Fibroblast of villous mesenchyme (primary cell): ENCODE measurements around the gene IRAK1. TPM values are rescaled to one million over a fixed set of nuclear protein-coding genes. Genes with fewer than 3 reads are reported as not detected.
A peak's percentile ranks its signal among the peaks of the same experiment; 100 is the strongest.
"Not testable (repeated sequence)": the region's sequence is repeated elsewhere in the genome, so short reads cannot be mapped to it uniquely, and the experiment has no call there.

ENCODE experiments used
- DNase-seq: peaks from one replicate; pipeline ENCODE4 v3.0.0-alpha.2; 2010; ENCODE audit warnings: low read depth
- H3K4me3 ChIP-seq: 2 replicates; pipeline ENCODE4 v1.5.1; 2011; ENCODE audit warnings: low read depth, mild to moderate bottlenecking, low read length
- total RNA-seq: library from RNA; depleted of rRNA; stranded (reverse); fragments of >200 nt; gene quantifications from 2 replicates; pipeline ENCODE4 v1.2.3, GENCODE V29; 2012
- TF ChIP-seq, protein P1 (sequence below): IDR thresholded peaks from 2 replicates; pipeline ENCODE4 v1.5.1; 2012; ENCODE audit warnings: low read depth, mild to moderate bottlenecking, low read length; ENCODE audit not compliant: insufficient read depth

IRAK1 gene
- total RNA-seq, 1 donor: 62.6 TPM

DNA sequence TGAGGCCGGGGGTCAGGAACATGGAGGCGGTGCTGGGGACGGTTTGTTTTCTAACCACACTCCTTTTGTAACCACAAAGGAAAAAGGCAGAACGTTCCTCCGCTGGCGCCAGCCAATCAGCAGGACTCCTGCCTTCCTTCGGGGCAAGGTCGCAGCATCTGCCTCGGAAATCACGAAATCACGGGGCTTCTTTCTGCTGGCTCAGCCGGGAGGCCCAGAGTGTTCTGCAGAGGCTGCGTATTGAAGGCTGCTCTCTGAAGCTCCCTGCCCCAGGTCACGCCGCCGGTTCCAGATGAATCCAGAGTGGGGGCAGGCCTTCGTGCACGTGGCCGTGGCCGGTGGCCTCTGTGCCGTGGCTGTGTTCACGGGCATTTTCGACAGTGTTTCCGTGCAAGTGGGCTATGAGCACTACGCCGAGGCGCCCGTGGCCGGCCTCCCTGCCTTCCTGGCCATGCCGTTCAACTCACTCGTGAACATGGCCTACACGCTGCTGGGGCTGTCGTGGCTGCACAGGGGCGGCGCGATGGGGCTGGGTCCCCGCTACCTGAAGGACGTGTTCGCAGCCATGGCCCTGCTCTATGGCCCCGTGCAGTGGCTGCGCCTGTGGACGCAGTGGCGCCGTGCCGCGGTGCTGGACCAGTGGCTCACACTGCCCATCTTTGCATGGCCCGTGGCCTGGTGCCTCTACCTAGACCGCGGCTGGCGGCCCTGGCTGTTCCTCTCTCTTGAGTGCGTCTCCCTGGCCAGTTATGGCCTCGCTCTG is 37.8 kb downstream of the IRAK1 start:
- TF ChIP-seq, protein P1, sequence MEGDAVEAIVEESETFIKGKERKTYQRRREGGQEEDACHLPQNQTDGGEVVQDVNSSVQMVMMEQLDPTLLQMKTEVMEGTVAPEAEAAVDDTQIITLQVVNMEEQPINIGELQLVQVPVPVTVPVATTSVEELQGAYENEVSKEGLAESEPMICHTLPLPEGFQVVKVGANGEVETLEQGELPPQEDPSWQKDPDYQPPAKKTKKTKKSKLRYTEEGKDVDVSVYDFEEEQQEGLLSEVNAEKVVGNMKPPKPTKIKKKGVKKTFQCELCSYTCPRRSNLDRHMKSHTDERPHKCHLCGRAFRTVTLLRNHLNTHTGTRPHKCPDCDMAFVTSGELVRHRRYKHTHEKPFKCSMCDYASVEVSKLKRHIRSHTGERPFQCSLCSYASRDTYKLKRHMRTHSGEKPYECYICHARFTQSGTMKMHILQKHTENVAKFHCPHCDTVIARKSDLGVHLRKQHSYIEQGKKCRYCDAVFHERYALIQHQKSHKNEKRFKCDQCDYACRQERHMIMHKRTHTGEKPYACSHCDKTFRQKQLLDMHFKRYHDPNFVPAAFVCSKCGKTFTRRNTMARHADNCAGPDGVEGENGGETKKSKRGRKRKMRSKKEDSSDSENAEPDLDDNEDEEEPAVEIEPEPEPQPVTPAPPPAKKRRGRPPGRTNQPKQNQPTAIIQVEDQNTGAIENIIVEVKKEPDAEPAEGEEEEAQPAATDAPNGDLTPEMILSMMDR: no peak
- peak; percentile 82 for DNase-seq
- H3K4me3 ChIP-seq: no peak overlapping the region

DNA sequence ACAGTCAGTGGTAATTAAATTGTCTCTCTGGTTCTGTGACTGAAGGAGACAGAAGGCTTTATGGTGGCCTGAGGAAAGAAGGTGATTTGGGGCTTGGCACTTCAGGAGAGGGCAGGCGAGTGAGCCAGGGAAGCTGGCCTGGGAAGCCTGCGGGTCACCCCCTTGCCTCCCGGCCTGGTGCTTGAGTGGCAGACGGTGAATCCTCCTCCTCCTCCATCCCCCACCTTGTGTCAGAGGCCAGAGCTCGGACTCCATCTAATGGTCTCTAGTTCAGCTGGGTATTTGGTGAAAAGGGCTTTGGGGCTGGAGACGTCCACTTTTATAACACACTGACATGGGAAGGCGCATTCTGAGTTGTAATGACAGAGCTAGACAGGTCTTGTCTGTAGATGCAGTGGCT is 38.5 kb downstream of the IRAK1 start:
- DNase-seq: no peak
- H3K4me3 ChIP-seq: no peak overlapping the region
- TF ChIP-seq, protein P1: no peak

DNA sequence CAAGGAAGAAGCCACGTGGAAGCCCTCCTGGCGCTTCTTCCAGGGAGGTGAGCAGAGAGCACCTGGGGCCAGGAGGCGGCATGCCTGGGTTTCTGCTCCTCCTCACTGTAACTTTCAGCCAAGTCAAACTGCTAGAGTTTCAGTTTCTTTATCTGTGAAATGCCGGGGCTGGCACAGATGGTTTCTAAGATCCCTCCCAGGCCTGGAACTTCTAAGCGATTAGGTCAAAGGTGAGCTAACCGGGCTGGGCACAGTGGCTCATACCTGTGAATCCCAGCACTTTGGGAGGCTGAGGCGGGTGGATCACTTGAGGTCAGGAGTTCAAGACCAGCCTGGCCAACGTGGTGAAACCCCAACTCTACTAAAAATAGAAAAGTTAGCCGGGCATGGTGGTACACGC is 39.3 kb downstream of the IRAK1 start:
- H3K4me3 ChIP-seq, DNase-seq: not testable (repeated sequence)

DNA sequence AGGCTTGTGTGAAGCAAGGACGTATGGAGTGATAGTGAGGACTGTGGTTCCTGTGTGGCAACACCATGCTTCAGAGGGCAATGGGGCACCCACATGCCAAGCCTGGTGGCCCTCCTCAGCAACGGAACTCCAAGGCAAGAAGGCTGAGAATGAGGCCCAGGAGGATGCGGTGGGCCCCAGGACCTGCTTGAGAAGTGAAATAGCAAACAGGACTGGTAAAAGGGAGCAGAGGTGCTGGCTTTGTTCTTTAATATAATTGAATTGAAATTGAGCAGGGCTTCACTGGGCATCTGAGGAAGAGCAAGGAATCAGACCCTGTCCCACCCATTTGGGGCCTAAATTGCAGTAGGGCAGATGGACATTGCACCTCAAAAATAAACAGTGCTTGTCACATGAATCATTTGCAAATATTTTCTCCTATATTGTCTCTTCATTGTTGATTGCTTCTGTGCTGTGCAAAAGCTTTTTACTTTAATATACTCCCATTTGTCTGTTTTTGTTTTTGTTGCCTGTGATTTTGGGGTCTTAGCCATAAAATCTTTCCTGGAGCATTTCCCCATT is 44.9 kb downstream of the IRAK1 start:
- no peak for DNase-seq
- TF ChIP-seq, protein P1: no peak
- no peak overlapping the region for H3K4me3 ChIP-seq

DNA sequence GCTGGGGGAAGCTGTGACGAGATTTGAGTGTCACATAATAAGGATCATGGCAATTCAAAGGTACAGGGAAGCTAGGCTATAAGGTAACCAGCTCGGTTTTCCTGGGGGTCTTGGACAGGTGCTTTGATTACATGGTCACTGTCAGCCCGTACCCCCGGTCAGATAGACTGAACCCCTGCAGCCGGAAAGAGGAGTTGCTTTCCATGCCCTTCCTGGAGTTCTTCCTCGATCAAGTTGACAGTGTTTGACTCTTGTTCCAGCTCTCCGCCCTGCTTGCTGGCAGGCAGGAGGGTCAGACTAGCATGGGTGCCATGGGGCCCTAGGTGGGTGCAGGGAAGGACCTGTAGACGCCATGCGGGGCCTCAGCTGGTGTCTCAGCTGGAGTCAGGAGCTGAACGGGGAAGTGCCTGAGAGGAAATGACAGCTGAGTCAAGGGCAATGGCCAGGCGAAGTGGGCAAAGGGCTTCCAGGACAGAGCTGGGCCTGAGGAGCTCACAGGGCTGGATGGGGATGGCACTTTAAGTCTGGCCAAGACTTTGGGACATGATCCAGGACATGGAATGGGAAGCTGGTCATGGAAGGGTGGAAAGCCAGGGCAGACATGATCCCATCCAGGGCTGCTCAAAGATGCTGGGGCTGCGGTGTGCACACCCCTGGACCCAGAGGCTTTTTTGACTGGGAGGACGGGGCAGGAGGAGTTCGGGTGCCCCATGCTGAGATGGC is 45.5 kb downstream of the IRAK1 start:
- no peak for DNase-seq
- H3K4me3 ChIP-seq: no peak overlapping the region
- TF ChIP-seq, protein P1: no peak

DNA sequence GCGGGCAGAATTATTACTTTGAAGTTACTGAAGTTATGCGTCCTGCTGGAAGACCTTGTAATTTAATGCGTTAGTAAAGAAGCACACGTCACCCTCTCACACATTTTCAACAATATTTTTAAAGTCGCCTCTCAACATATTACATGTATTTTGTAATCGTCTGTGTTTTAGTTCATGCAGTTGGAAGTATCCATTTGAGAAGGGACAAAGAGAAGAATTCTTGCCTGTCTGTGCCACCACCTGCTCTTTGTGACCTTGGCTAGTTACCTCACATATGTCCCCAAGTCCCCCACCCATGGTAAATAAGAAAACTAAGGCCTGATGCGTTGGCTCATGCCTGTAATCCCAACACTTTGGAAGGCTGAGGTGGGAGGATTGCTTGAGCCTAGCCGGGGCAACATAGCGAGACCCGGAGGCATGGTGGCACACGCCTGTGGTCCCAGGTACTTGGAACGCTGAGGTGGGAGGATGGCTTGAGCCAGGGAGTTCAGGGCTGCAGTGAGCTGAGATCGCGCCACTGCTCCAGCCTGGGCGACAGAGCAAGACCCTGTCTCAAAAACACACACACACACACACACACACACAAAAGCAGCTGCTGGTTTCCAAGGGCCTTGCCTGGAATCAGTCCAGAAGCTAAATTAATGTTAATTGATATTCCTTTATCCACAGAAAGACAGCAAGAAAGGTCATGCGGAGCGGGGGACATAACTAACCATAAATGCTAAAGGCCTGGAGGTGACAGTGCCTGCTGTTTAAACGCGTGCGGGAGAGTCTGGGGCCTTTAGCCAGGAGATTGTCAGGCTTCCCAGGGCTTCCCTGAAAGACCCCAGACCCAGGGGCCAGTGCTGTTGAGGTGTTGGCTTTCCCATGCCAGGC is 46.3 kb downstream of the IRAK1 start:
- TF ChIP-seq, protein P1: no peak
- no peak for DNase-seq
- H3K4me3 ChIP-seq: peak overlapping the region; percentile 63
